ENCODE data around the gene GZF1.

GZF1 gene

GRCh38 chr20:23369072-23369823, 7.3 kb downstream of the GZF1 start:
- no peak for DNase-seq (ENCODE audit: low read depth in 2 of 2)

DNA sequence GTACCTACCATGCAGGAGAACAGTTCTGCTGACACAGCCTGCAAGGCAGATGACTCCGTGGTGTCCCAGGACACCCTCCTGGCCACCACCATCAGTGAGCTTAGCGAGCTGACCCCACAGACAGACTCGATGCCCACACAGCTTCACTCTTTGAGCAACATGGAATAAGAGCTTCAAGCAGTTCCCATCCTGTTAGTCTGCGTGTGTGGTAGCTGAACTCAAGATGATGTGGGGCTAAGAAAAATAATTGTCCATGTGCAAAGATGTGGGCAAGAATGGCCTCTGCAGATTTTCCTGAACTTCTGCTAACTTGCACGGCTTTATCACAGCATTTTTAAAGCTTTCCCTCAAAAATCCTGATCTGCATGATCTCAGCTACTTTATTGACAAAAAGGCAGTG, 8.3 kb downstream of the GZF1 start:
- no peak for DNase-seq (ENCODE audit: low read depth in 2 of 2)

DNA sequence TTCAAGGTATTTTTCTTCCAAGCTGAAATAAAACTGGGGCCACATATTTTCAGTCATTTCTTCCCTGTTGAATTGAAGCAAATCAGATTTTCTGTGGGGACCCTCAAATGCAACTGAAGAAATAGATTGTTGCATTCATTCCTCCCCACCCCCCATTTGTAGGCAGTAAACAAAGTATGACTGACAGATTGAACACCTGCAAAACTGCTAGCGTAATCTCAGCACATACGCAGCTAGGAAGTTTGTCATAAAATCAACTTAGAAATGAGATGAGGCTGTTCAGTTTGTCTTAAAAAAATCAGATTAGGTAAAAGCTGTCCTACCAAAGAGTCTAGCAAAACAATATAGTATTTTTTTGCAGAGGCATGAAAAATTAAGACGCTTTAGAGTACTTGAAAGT, 8.9 kb downstream of the GZF1 start:
- DNase-seq (ENCODE audit: low read depth in 2 of 2), result no peak

DNA sequence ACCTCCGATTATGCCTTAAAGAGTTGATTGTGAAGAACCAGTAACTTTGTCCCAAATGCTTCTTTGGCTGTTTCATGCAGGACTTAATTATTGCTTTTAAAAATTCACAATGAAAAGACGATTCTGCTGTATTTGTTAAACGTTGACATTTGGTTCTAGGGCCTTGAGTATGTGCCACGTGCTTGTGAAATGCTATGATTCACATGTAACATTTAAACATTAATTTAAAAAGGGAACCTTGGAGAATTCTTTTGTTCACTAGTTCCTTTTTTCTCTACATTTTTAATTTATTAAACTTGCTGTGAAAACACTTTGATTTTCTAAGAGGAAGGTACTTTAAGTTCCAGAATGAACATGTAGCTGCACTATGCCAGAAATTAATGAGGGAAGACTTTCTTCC, 9.5 kb downstream of the GZF1 start:
- DNase-seq (ENCODE audit: low read depth in 2 of 2), result no peak

DNA sequence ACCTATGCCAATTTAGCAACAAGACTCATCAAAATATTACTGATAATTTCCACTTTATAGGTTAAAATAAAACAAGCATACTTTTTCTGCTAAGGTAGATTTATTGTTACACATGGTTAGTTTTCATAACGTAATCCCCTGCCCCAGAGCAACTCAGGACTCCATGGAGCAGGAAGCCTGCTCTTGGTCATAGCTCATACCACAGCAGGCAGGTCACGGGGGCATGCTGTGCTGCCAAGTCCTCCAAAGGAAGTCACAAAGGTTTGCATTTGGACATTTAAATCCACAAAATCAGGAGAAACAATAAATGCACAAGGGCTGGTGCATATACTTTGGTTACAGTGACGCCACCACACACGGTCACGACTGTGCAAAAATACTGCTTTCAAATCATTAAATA, 12.5 kb downstream of the GZF1 start:
- DNase-seq (ENCODE audit: low read depth in 2 of 2), result no peak

DNA sequence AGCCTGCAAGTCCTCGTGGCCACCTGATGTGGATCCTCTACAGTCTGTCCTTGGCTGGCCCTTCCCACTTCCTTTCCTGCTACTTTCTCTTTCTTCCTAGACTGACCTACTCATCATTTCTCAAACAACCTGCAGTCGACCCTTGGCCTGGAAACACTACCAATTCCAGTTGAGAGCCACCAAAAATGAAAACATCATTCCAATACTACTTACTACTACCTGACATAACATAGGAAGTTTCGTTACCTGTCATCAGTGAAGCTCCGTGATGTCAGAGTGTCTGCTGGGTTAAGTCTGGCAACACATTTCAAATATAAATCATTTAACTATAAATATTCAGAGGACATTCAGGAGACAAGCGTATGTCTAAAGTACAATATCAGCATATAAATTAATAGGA, 13.8 kb downstream of the GZF1 start:
- no peak for DNase-seq (ENCODE audit: low read depth in 2 of 2)

- no peak for DNase-seq (ENCODE audit: low read depth in 2 of 2)
Measured at GRCh38 chr20:23379772-23380171, 17.8 kb downstream of the GZF1 start.

DNA sequence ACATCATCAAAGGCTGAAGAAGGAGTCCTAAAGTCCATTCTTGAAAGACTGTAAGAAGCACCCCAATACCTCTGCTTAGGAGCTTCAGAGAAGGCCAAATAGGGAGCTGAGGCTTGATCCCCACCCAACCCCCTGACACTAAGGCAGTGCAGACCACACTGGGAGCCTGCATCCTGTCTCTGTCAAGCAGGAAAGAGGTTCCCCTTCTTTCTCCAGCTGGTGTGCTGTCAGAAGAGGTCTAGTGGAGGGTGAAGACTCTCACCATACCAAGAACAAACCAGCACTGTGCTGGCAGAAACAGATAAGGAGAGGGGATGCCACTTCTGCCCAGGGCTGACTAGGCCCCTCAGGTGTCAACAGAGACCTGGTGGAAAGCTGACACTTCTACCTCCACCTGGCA, 19.9 kb downstream of the GZF1 start:
- DNase-seq (ENCODE audit: low read depth in 2 of 2), result no peak

GRCh38 chr20:23386304-23387117, 24.5 kb downstream of the GZF1 start:
- DNase-seq (ENCODE audit: low read depth in 2 of 2), result no peak

- no peak for DNase-seq (ENCODE audit: low read depth in 2 of 2)
Measured at GRCh38 chr20:23387118-23387443, 25.1 kb downstream of the GZF1 start.

GRCh38 chr20:23390091-23390774, 28.3 kb downstream of the GZF1 start:
- no peak for DNase-seq (ENCODE audit: low read depth in 2 of 2)

GRCh38 chr20:23391707-23392310, 29.8 kb downstream of the GZF1 start:
- no peak for DNase-seq (ENCODE audit: low read depth in 2 of 2)

DNA sequence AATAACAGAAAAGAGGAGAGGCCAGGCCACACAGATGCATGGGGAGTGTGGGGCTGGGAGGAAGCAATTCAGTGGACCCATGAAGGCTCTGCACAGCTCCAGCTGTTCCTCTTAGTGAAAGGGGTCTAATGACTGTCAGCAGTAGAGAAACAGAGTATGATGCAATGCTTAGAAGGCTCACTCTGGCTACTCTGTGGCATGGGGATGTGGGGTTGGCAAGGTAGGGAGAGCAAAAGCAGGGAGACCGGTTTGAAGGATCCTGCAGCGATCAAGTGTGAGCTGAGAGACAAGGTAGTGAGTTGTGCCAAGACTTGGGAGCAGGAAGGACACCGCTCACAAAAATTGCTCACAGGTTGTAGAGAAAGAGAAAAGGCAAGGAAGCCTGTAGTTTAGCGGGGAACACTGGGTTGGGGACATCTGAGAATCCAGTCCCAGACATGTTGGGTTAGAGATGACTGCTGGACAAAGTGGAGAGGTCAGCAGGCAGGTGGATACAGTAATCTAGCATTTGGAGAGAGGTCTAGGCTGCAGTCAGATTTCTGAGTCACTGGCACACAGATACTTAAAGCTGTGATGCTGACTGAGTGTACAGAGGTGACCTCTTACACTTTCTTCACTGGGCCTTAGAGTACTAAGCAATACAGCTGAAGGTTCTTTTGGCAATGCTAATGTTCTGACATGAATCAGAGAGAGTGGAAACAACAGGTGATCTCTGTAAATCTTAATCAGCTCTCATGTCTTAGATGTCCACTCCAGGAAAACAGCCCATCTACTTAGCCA, 32.2 kb downstream of the GZF1 start:
- no peak for DNase-seq (ENCODE audit: low read depth in 2 of 2)

- DNase-seq (ENCODE audit: low read depth in 2 of 2), result no peak
Measured at GRCh38 chr20:23396950-23397627, 35.1 kb downstream of the GZF1 start.

- DNase-seq (ENCODE audit: low read depth in 2 of 2), result no peak
Measured at GRCh38 chr20:23397961-23398360, 36.0 kb downstream of the GZF1 start.

DNA sequence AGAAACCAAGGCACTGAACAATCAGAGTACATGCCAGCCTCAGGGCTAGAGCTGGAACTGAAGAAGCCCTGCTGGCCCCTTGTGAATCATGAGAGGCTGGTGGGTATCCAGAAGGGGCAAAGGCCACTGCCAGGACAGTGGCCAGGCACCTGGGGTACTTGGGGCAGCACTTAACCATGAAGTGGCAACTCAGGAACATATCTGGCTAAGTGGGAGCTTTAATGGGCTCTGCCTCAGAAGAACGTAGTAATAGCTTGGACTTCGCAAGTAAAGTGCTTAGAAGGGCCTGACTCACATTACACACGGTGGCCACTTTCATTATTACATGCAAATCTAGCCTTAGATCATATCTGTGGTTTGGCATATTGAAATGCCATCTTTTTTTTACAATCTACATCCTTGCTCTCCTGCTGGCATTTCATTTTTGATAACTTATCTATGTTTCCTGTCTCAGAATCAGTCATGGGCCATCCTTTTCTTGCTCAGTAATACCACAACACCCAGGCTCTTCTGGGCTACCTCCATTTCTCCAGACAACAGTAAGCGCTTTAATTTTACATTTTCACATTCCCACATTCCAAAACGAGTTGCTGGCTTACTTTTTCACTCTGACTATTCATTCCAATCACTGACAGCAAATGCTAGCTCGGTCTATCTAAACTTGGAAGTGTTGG, 37.7 kb downstream of the GZF1 start:
- DNase-seq (ENCODE audit: low read depth in 2 of 2), result no peak

GRCh38 chr20:23401051-23401450, 39.1 kb downstream of the GZF1 start:
- no peak for DNase-seq (ENCODE audit: low read depth in 2 of 2)

- no peak for DNase-seq (ENCODE audit: low read depth in 2 of 2)
Measured at GRCh38 chr20:23403751-23404150, 41.8 kb downstream of the GZF1 start.

DNA sequence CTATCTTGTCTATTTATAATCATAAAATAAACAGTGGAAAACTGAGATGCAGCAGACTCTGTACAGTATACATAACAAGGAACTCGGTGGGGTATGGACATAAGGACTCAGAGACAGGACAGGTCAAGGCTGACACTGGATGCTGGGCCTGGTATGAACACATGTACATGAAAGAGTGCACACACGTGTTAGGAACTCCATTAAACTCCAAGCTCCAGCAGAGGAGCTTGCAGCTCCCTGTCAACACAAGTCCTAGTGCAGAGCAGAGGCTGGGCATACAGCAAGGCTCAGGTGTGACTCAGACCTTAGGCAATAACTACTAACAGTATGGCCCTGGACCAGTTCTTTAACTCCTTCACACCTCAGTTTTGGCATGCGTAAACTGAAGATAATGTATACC, 42.2 kb downstream of the GZF1 start:
- DNase-seq (ENCODE audit: low read depth in 2 of 2), result no peak

DNA sequence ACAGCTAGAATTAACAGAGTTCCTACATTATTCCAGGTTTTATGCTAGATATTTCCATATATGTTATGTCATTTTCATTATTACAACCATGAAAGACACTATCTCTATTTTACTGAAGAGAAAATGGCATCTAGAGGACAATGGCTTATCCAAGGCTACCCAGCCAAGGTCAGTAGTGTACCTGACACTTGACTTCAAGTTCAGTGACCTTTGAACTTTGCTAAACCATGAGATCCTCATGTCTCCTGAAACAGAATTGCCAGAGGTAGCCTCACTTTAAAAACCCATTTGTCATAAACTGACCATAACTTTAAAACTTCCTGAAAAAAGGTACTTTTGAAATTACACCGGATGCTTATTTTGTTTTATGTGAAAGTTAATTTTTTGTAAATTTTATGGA, 44.9 kb downstream of the GZF1 start:
- no peak for DNase-seq (ENCODE audit: low read depth in 2 of 2)
